Fibroblast of gingiva (primary cell): ENCODE measurements around the gene FBLN2.

Source experiments
- DNase-seq: peaks from one replicate; pipeline ENCODE4 v3.0.0-alpha.2; 2011; ENCODE audit warnings: low read depth

FBLN2 gene

GRCh38 chr3:13605555-13605954 lies 56.6 kb downstream of the FBLN2 start:
- DNase-seq = no peak

- DNase-seq = no peak
These were observed 59.1 kb downstream of the FBLN2 start for GRCh38 chr3:13607821-13608597.

- DNase-seq = no peak
These were observed 60.2 kb downstream of the FBLN2 start for GRCh38 chr3:13608969-13609725.

GRCh38 chr3:13610006-13610570 lies 61.2 kb downstream of the FBLN2 start:
- no peak for DNase-seq

- no peak for DNase-seq
These were observed 62.3 kb downstream of the FBLN2 start for GRCh38 chr3:13611221-13611620.

GRCh38 chr3:13612829-13613228 lies 63.9 kb downstream of the FBLN2 start:
- peak; percentile 89 for DNase-seq

- no peak for DNase-seq
These were observed 64.6 kb downstream of the FBLN2 start for GRCh38 chr3:13613343-13614190.

- no peak for DNase-seq
These were observed 65.7 kb downstream of the FBLN2 start for GRCh38 chr3:13614607-13615006.

GRCh38 chr3:13615019-13615528 lies 66.1 kb downstream of the FBLN2 start:
- DNase-seq = no peak

GRCh38 chr3:13616359-13616758 lies 67.4 kb downstream of the FBLN2 start:
- DNase-seq = no peak

GRCh38 chr3:13617097-13617738 lies 68.3 kb downstream of the FBLN2 start:
- DNase-seq = no peak

- no peak for DNase-seq
These were observed 69.1 kb downstream of the FBLN2 start for GRCh38 chr3:13617981-13618380.

- DNase-seq = no peak
These were observed 69.9 kb downstream of the FBLN2 start for GRCh38 chr3:13618836-13619235.

- DNase-seq = no peak
These were observed 70.8 kb downstream of the FBLN2 start for GRCh38 chr3:13619661-13620230.

GRCh38 chr3:13620281-13620680 lies 71.4 kb downstream of the FBLN2 start:
- DNase-seq = no peak

GRCh38 chr3:13620776-13621365 lies 71.9 kb downstream of the FBLN2 start:
- no peak for DNase-seq

GRCh38 chr3:13621381-13622221 lies 72.7 kb downstream of the FBLN2 start:
- peak; percentile 42 for DNase-seq

- no peak for DNase-seq
These were observed 73.4 kb downstream of the FBLN2 start for GRCh38 chr3:13622356-13622755.

- peak; percentile 11 for DNase-seq
These were observed 74.3 kb downstream of the FBLN2 start for GRCh38 chr3:13623101-13623654.
